DOHH2 (cell line): ENCODE measurements around the gene IGSF9B.

Source experiments
- H3F3A ChIP-seq: fragments of 200-600 bp; sonication (generic), shearing (Covaris generic); 2 replicates; pipeline ENCODE4 v1.6.0; 2016; ENCODE audit warnings: antibody characterized with exemption, mild to moderate bottlenecking; ENCODE audit not compliant: control insufficient read depth, insufficient read depth
- H3K27ac ChIP-seq: fragments of 200-600 bp; sonication (generic); 2 replicates; pipeline ENCODE4 v1.5.1; 2014; ENCODE audit warnings: low read depth, mild to moderate bottlenecking, low read length, moderate library complexity
- H3K27me3 ChIP-seq: fragments of 200-600 bp; sonication (generic); 2 replicates; pipeline ENCODE4 v1.6.1; 2014; ENCODE audit warnings: mild to moderate bottlenecking, low read length, mixed read lengths; ENCODE audit not compliant: control insufficient read depth
- H3K36me3 ChIP-seq: fragments of 200-600 bp; sonication (generic); 2 replicates; pipeline ENCODE4 v1.6.1; 2014; ENCODE audit warnings: mild to moderate bottlenecking, low read length, moderate library complexity, mixed read lengths; ENCODE audit not compliant: control insufficient read depth
- H3K4me1 ChIP-seq: fragments of 200-600 bp; sonication (generic); 2 replicates; pipeline ENCODE4 v1.6.1; 2014; ENCODE audit warnings: mild to moderate bottlenecking, low read length, mixed read lengths; ENCODE audit not compliant: control insufficient read depth
- H3K4me2 ChIP-seq: fragments of 200-600 bp; sonication (generic); 2 replicates; pipeline ENCODE4 v1.6.0; 2014; ENCODE audit warnings: mild to moderate bottlenecking, low read length, moderate library complexity
- H3K4me3 ChIP-seq: fragments of 200-600 bp; sonication (generic); 2 replicates; pipeline ENCODE4 v1.5.1; 2014; ENCODE audit warnings: mild to moderate bottlenecking, low read length, mixed read lengths
- H3K79me2 ChIP-seq: fragments of 200-600 bp; sonication (generic); 2 replicates; pipeline ENCODE4 v1.6.1; 2014; ENCODE audit warnings: mild to moderate bottlenecking, low read length, mixed read lengths; ENCODE audit not compliant: control insufficient read depth
- H3K9me2 ChIP-seq: fragments of 200-600 bp; sonication (generic); replicated peaks from 2 replicates; pipeline ENCODE4 v1.6.1; 2014; ENCODE audit warnings: mild to moderate bottlenecking, low read length, mixed read lengths; ENCODE audit not compliant: control insufficient read depth
- H3K9me3 ChIP-seq: fragments of 200-600 bp; sonication (generic); 2 replicates; pipeline ENCODE4 v1.6.1; 2014; ENCODE audit warnings: antibody characterized with exemption, low read length, mixed read lengths; ENCODE audit not compliant: control insufficient read depth, insufficient read depth
- H4K20me1 ChIP-seq: fragments of 200-600 bp; sonication (generic); 2 replicates; pipeline ENCODE4 v1.6.0; 2014; ENCODE audit warnings: low read depth, mild to moderate bottlenecking, antibody characterized with exemption, low read length, moderate library complexity; ENCODE audit not compliant: control insufficient read depth, insufficient read depth
- CTCF ChIP-seq: fragments of 200-600 bp; sonication (generic); IDR thresholded peaks from one replicate; pipeline ENCODE4 v1.5.1; 2014; ENCODE audit warnings: antibody characterized with exemption, mild to moderate bottlenecking, low read depth, low read length; ENCODE audit not compliant: poor library complexity, severe bottlenecking
- EZH2phosphoT487 ChIP-seq: fragments of 200-600 bp; sonication (generic); IDR thresholded peaks from 2 replicates; pipeline ENCODE4 v1.6.1; 2017; ENCODE audit warnings: borderline replicate concordance, mild to moderate bottlenecking, antibody characterized with exemption, low read length, moderate library complexity, mixed read lengths

The IGSF9B gene

GRCh38 chr11:133928628-133929059 lies 28.1 kb downstream of the IGSF9B start:
- no peaks in the 10 kb centered on the region for H3K79me2 ChIP-seq
- H3F3A ChIP-seq: no peaks in the 10 kb centered on the region
- H3K4me3 ChIP-seq: no peak overlapping the region
- no peaks in the 10 kb centered on the region for H3K4me1 ChIP-seq
- H3K4me2 ChIP-seq: no peak overlapping the region
- no peaks in the 10 kb centered on the region for H3K27me3 ChIP-seq
- no peaks in the 10 kb centered on the region for H3K9me2 ChIP-seq
- no peak overlapping the region for H3K27ac ChIP-seq
- TF ChIP-seq CTCF: no peak
- no peak for TF ChIP-seq EZH2phosphoT487
- no peaks in the 10 kb centered on the region for H3K9me3 ChIP-seq
- H4K20me1 ChIP-seq: no peaks in the 10 kb centered on the region
- no peaks in the 10 kb centered on the region for H3K36me3 ChIP-seq

- TF ChIP-seq CTCF (peak; percentile 68), EZH2phosphoT487 (no peak)
These were observed 28.8 kb downstream of the IGSF9B start for GRCh38 chr11:133927690-133928627.

GRCh38 chr11:133926466-133927246 lies 30.1 kb downstream of the IGSF9B start:
- Histone ChIP-seq H3K27me3 (no peaks in the 10 kb centered on the region), H3K79me2 (no peaks in the 10 kb centered on the region), H3K9me3 (no peaks in the 10 kb centered on the region), H3K9me2 (no peaks in the 10 kb centered on the region), H3K4me2 (no peak overlapping the region), H3F3A (no peaks in the 10 kb centered on the region), H3K4me1 (no peaks in the 10 kb centered on the region), H4K20me1 (no peaks in the 10 kb centered on the region), H3K36me3 (no peaks in the 10 kb centered on the region), H3K27ac (no peak overlapping the region), H3K4me3 (no peak overlapping the region)
- TF ChIP-seq CTCF (no peak), EZH2phosphoT487 (no peak)

More at GRCh38 chr11:133927690-133928627, 28.8 kb downstream of the IGSF9B start:
- H3K4me1 ChIP-seq: no peaks in the 10 kb centered on the region
- H3K9me2 ChIP-seq: no peaks in the 10 kb centered on the region
- no peaks in the 10 kb centered on the region for H4K20me1 ChIP-seq
- no peaks in the 10 kb centered on the region for H3K79me2 ChIP-seq
- no peak overlapping the region for H3K4me3 ChIP-seq
- no peaks in the 10 kb centered on the region for H3K36me3 ChIP-seq
- no peak overlapping the region for H3K4me2 ChIP-seq
- no peaks in the 10 kb centered on the region for H3K27me3 ChIP-seq
- H3F3A ChIP-seq: no peaks in the 10 kb centered on the region
- H3K27ac ChIP-seq: no peak overlapping the region
- H3K9me3 ChIP-seq: no peaks in the 10 kb centered on the region
